Activated CD8-positive, alpha-beta memory T cell treated with anti-CD3 and anti-CD28 coated beads, Interleukin-2, amount 50 U/mL, for 24 hours (primary cell): ENCODE measurements around the gene MAP1B.
A peak's percentile ranks its signal among the peaks of the same experiment; 100 is the strongest.

Experiments
- DNase-seq: peaks from one replicate; pipeline ENCODE4 v3.0.0-alpha.2; 2020; ENCODE audit errors: extremely low read depth

MAP1B gene

DNA sequence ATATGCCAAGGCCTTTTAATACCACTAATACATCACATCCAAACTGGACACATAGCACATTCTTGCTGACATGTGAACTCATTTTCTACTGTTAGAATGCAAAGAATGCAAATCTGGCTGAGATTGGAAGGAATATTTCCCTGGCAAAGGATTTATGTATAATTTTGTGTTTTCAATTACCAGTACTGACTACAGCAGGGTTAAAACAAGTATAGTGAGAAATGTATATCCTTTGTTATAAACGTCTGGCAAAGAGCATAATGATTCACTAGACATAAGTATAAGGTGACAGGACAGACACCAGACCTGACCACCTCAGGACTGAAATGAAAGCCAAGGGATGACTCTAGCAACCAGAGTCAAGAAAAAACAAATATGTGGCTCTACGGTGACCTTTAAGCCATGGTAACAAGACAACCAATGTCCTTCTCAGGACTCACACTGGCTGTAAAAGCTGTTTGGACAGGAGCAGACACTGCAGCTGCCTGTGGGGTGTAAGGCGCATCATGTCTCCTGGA lies 117.7 kb downstream of the MAP1B start:
- DNase-seq, result no peak

DNA sequence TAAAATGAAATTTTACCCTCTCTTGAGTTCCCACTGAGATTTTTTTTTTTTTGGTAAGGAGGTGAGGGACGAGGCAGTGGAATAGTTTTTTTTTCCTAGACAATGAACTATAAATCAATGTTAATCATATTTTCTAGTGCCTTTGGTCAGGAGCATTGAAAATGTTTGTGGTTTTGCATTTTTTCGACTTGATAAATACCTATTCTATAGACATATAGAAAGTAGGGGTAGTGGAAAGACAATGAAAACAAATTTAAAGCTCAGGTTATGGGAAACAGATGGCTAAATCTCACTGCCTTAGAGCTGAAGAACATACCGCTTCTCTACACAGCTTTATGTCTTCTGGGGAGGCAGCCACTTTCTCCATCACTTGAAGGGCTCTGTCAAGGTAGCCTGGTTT lies 118.5 kb downstream of the MAP1B start:
- DNase-seq, result no peak

DNA sequence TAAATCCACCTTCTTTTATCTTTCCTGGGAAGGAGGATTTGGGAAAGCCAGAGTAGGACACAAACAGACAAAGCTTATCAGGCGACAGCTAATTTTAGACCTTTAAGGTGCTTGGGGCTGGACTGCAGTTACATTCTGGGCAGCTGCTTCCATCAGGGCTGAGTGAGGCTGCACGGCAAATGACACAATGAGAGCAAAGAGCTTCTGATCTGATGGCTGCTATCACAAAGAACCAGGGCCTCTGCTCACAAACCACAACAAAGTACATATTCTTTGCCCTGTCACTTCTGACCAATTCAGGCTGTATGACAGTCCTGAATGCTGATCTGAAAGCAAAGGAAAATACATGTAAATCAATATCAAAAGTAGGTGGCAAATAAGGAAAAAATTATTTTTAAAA lies 119.7 kb downstream of the MAP1B start:
- DNase-seq, result no peak

DNA sequence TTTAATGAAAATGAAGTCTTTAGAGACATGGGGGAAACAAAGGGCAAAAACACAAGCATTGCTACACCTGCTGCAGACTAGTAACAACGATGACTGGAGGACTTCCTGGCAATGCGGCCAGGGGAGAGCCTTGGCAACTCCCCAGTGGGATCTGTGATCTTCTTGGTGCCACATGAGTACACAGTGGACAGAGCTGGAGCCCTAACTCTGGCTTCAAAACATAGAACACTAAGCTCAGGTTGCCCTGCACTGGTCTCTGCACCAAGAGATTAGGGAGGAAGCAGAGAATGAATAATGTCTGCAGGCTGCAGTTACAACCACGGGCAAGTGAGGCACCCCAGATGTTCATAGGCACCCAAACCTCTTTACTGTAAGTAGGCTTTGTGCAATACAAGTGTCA lies 121.7 kb downstream of the MAP1B start:
- DNase-seq, result no peak

DNA sequence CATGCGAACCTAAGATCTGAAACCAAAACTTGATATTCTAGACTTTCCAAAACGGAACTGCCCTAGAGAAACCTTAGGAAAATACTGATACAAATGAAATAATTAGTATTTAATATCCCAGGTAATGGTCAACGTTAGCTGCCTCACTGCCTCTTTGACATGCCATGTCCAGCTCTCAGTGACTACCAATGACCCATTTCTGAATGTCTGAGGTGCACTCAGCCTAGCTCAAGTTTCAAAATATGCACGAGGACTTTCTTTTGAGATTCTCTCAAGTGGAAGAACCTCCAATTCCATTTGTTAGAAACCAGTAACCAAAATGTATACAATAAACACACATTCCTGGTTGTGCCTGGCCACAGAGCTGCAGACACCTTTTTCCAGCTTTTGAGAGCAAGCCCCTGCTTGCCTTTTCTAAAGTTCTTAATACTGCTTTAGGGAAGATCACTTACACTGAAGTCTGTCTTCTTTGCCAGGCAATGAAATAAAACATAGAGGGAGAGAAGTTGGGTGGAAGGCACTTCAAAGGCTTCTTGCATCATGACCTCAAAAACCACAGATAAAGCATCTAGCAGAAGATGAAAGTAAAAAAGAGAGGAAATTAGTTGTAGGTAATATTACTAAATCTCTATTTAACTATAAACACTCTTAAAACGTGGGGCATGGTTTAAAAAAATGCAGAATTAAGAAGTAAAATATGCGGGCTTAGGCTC lies 124.9 kb downstream of the MAP1B start:
- DNase-seq, result no peak

DNA sequence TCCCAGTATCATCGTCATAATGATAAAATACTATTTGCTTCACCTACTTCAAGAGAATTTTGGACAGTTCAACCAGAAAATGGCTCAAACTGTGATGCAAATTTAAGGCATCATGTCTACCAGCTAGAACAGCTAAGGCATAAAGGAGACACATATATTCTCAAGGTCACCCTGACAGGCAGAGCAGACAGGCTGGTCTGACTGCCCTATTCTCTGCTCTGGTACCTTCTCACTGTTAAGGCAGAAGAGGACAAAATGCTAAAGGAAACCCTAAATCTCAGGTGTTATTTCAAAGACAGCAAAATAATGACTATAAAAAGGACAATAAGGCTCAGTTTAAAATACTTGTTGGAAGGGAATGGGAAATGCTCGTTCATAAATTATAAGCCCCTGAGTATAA lies 125.6 kb downstream of the MAP1B start:
- no peak for DNase-seq

GRCh38 chr5:72233835-72234234 lies 126.6 kb downstream of the MAP1B start:
- DNase-seq, result no peak

DNA sequence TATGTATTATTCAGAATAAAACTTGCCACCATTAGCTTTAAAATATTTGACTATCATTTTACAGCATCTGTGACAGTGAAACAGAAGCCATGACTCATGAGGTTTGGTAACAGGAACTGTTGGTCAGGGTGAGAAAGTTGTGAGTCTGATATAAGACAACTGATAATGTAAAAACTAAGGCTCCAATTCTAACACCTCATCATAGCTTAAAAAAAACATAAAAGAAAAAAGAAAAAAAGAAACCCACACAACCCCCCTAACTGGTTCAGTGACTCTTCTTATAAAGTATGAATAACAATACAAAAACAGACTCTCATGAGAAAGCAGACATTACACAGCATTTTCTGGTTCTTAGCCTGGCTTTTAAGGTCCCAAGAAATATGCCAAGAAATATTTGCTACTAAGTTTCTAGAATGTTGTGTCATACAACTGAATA lies 127.0 kb downstream of the MAP1B start:
- peak; percentile 7 for DNase-seq

GRCh38 chr5:72234868-72235267 lies 127.6 kb downstream of the MAP1B start:
- no peak for DNase-seq

- no peak for DNase-seq
Measured at GRCh38 chr5:72235725-72236124, 128.4 kb downstream of the MAP1B start.

GRCh38 chr5:72237415-72237814 lies 130.1 kb downstream of the MAP1B start:
- DNase-seq, result no peak

DNA sequence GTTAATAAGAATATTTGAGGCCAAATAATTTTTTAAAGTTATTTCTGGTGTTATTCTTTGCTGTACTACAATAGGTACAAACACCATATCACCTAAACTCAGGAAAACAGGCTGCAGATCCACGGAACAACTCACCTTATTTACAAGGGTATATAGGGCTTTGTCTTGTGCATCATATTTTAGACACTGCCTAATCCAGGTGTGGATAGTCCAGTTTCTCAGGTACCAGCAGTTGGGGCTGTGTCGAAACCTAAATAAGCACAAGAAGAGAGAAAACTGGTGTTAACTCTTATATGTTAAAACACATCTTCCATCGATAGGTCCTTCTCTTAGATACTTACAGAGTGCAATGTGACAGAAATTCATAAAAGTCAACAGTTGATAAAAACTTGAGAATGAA lies 130.6 kb downstream of the MAP1B start:
- DNase-seq, result no peak

- DNase-seq, result no peak
Measured at GRCh38 chr5:72238712-72239445, 131.6 kb downstream of the MAP1B start.

GRCh38 chr5:72241346-72242003 lies 134.2 kb downstream of the MAP1B start:
- no peak for DNase-seq

- DNase-seq, result no peak
Measured at GRCh38 chr5:72242796-72243475, 135.7 kb downstream of the MAP1B start.

DNA sequence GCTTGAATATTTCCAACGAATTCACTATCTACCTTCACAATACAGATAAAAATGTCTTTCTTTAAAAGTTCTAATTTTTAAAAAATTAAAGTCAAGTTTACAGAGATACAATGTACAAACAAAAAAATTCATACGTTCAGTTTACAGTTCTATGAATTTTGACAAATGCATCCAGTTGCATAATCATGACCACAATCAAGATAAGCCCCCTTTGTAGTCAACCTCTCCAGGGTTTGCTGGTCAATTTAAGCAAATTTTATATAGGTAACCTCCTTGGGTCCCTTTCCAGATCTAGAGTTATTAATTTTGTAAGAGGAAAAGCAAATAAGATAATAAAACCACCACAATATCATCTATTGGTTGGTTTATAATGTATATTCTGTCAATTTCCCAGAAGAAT lies 136.4 kb downstream of the MAP1B start:
- no peak for DNase-seq

DNA sequence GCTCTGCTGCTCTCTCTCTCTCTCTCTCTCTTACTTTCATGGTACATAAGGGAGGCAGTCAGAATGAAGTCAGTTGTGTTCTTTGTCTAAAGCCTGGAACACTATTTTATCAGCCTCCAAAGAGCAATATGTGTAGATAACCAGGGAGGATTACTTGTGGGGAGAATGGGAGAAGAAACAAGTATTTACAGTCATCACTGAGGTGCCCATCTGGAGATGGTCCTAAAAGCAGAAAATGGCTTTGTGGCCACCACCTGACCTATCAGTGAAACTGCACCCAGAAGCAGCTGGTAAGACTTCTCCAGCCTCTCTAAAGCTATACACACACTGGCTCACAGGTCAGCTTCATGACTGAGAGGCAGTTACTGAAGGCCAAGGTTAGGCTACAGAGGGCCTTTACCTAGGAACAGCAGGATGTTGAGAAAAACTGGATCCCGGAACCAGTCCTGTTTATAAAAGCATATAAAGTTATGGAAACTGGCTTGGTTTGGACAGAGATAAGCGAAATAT lies 137.6 kb downstream of the MAP1B start:
- DNase-seq, result no peak

- no peak for DNase-seq
Measured at GRCh38 chr5:72245546-72245945, 138.3 kb downstream of the MAP1B start.

DNA sequence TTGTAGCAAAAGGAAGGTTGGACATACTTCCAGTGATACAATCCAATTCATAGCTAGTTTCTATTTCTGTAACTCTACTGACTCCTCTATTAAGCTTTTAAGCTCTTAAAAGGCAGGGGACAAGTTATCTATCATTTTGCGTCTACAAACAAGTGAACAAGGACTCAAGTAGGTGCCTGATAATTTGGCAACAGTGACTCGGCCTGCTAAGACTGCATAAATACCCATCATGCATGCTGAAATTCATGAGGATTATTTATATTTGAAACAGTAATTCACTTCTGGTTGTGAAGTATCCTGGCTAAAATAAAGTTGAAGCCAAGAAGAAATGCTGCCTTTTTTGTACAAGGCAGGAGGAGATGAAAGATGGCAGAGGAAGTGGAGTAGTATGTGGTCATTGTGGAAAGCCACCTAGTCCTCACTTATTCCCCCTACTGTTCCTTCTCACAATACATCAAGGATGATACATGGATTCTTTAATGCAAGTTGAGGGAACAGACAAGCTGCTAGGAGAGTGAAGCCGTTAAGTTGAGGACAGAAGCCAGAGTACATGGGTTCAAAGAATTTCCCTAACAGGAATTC lies 138.8 kb downstream of the MAP1B start:
- no peak for DNase-seq

- DNase-seq, result no peak
Measured at GRCh38 chr5:72246954-72247442, 139.7 kb downstream of the MAP1B start.

GRCh38 chr5:72248410-72248981 lies 141.2 kb downstream of the MAP1B start:
- no peak for DNase-seq
